ENCODE data around the gene FAM161A. TPM values are rescaled to one million over a fixed set of nuclear protein-coding genes. Genes with fewer than 3 reads are reported as not detected.
"Not testable (repeated sequence)": the region's sequence is repeated elsewhere in the genome, so short reads cannot be mapped to it uniquely, and the experiment has no call there.

FAM161A gene
- total RNA-seq, 1 donor from 2014 or later = 5.2 TPM

DNA sequence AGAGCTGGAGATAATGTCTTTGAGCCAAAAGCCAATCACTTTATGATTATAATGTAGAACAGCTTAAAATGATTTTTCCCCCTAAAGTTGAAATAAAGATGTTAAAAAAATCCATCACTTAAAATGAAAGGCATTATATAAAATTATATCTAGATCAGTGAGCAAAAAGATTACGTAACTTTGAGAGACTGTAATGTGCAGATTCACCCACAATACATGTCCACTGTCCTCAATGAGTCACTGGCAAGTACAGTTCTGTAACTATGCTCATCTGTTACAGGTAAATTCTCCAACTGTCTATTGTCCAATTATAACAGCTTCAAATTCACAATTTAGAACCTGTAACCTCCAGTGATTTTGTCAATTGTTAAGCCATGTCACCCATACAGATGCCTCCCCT, 19.0 kb downstream of the FAM161A start:
- no peak overlapping the region for H3K4me3 ChIP-seq (ENCODE audit: low read depth, low read length)
- DNase-seq (ENCODE audit: low read depth) = no peak
- TF ChIP-seq, protein P1, sequence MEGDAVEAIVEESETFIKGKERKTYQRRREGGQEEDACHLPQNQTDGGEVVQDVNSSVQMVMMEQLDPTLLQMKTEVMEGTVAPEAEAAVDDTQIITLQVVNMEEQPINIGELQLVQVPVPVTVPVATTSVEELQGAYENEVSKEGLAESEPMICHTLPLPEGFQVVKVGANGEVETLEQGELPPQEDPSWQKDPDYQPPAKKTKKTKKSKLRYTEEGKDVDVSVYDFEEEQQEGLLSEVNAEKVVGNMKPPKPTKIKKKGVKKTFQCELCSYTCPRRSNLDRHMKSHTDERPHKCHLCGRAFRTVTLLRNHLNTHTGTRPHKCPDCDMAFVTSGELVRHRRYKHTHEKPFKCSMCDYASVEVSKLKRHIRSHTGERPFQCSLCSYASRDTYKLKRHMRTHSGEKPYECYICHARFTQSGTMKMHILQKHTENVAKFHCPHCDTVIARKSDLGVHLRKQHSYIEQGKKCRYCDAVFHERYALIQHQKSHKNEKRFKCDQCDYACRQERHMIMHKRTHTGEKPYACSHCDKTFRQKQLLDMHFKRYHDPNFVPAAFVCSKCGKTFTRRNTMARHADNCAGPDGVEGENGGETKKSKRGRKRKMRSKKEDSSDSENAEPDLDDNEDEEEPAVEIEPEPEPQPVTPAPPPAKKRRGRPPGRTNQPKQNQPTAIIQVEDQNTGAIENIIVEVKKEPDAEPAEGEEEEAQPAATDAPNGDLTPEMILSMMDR (conservative IDR thresholded peaks at IDR 0.05; ENCODE audit: low read depth, low read length) = no peak

DNA sequence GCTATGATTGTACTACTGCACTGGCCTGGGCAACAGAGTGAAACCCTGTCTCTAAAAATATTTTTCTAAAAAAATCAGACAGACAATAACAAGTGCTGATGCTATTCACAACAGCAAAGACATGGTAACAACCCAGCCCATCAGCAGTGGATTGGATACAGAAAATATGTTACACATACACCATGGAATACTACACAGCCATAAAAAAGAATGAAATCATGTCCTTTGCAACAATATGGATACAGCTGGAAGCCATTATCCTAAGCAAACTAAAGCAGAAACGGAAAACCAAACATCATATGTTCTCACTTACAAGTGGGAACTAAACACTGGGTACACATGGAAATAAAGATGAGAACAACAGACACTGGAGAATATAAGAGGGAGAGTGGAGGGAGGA, 19.9 kb downstream of the FAM161A start:
- TF ChIP-seq, protein P1 (conservative IDR thresholded peaks at IDR 0.05; ENCODE audit: low read depth, low read length) = no peak
- no peak overlapping the region for H3K4me3 ChIP-seq (ENCODE audit: low read depth, low read length)
- no peak for DNase-seq (ENCODE audit: low read depth)

DNA sequence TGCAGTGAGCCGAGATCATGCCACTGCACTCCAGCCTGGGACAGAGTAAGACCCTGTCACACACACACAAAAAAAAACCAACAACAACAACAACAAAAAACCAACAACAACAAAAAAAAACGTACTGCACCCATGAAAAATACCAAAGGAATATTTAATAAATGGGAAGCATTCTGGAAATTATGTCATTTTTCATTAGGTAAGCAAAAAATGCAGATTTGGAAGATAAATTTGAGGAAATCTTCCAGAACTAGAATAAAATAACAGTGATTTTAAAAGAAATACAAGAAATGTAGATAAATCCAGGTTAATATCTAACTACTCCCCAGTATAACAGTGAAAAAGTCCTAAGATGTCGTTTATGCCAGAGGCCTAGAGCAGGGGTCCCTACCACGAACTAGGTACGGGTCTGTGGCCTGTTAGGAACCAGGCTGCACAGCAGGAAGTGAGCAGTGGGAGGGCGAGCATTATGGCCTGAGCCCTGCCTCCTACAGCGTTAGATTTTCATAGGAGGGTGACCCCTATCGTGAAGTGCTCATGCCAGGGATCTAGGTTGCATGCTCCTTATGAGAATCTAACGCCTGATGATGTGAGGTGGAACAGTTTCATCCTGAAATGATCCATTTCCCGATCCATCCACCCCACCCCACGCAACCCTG, 21.5 kb downstream of the FAM161A start:
- TF ChIP-seq, protein P1 (conservative IDR thresholded peaks at IDR 0.05; ENCODE audit: low read depth, low read length) = no peak
- no peak overlapping the region for H3K4me3 ChIP-seq (ENCODE audit: low read depth, low read length)
- no peak for DNase-seq (ENCODE audit: low read depth)

DNA sequence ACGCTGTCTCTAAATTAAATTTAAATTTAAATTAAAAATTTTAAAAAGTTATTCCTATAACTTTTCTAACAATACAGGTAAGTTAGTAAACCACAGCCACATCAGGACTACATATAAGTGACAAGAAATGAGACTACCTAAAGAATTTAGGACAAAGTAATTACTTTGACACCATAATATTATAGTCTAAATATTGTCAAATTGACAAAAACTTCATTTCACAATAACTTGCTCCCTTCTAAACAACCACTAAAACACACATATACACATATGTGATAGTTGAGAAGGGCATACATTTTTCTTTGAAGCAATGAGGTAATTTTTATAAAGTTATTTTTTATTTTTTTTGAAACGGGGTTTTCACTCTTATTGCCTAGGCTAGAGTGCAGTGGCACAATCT, 31.6 kb downstream of the FAM161A start:
- TF ChIP-seq, protein P1 (conservative IDR thresholded peaks at IDR 0.05; ENCODE audit: low read depth, low read length) = no peak
- H3K4me3 ChIP-seq (ENCODE audit: low read depth, low read length) = no peak overlapping the region
- no peak for DNase-seq (ENCODE audit: low read depth)

DNA sequence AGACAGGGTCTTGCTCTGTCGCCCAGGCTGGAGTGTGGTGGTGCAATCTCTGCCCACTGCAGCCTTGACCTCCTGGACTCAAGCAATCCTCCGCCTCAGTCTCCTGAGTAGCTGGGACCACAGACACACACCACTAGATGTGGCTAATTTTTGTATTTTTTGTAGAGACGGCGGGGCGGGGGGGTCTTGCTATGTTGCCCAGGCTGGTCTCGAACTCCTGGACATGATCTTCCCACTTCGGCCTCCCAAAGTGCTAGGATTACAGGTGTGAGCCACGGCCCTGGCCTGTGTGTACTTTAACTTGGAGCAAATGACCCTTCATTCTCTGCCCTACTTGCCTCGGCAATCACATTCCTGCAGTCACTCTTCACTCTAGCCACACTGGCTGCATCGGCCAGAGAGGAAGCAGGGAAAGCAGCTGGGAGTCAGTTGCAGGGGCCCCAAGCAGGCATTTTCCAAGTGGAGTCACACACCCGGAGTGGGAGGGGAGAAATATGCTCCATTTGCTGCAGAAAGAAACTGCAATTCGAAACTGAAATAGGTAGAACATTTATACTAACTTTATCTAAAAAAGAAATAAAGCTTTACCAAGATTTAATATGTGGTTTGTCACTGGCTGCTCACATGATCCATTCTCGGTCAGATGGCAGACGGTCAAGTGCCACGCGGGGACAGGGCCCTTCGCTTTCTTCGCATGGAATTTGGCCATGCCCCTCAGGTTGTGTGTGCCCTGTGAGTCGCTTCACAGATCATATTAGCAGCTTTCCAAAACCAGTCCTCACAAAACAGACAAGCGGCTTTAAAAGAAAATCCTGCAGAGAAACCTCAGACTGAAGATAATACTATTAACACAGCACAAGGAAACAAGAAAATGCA, 37.1 kb downstream of the FAM161A start:
- H3K4me3 ChIP-seq (ENCODE audit: low read depth, low read length) = no peak overlapping the region
- no peak for DNase-seq (ENCODE audit: low read depth)
- TF ChIP-seq, protein P1 (conservative IDR thresholded peaks at IDR 0.05; ENCODE audit: low read depth, low read length) = no peak

DNA sequence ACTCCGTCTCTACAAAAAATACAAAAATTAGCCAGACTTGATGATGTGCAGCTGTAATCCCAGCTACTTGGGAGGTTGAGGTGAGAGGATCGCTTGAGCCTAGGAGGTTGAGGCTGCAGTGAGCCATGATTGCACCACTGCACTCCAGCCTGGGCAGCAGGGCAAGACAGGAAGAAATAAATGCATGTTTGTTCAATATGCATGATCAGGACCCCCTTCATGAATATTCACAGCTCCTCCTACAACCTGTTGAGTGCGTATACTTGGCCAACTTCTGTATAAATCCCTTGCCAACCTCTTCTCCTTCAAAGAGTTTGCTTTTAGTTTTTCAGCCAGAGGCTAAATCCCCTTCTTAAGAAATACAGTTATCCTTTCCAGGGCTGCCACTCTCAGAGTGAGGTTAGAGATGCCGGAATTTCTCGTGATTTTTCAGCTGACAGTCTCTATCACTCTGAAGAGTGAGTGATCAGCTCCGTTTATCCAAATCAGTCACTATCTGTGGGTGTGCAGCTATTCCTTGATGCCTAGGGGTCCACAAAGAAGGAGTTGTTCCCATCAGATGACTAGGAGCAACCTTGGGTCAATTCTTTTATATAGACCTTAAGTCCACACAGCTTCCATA, 39.2 kb downstream of the FAM161A start:
- H3K4me3 ChIP-seq (ENCODE audit: low read depth, low read length) = no peak overlapping the region
- no peak for DNase-seq (ENCODE audit: low read depth)
- TF ChIP-seq, protein P1 (conservative IDR thresholded peaks at IDR 0.05; ENCODE audit: low read depth, low read length) = no peak

DNA sequence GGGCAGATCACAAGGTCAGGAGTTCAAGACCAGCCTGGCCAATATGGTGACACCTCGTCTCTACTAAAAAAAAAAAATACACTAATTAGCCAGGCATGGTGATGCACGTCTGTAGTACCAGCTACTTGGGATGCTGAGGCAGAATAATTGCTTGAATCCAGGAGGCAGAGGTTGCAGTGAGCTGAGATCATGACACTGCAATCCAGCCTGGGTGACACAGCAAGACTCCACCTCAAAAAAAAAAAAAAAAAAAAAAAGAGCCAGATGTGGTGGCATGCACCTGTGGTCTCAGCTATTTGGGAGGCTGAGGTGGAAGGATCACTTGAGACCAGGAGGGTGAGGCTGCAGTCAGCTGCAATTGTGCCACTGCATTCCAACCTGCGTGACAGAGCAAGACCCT, 40.5 kb downstream of the FAM161A start:
- H3K4me3 ChIP-seq (ENCODE audit: low read depth, low read length); DNase-seq (ENCODE audit: low read depth): not testable (repeated sequence)

All from epithelial cell of proximal tubule (primary cell).